Spleen (tissue), 7 donors: ENCODE data around the gene TMEM175.

Source experiments
- CTCF ChIP-seq, 11 experiments: fragments of 200-600 bp in 7 of 11; fragments of 450-650 bp in 4 of 11; sonication (generic) in 4 of 11; IDR thresholded peaks in 8 of 11; conservative IDR thresholded peaks in 3 of 11; 1 replicate in 7 of 11; 2 replicates in 4 of 11; pipeline versions ENCODE4 v1.4.0 to v1.8.0; 2016 to 2021; ENCODE audit warnings: antibody characterized with exemption in 11 of 11, inconsistent platforms in 4 of 11, mild to moderate bottlenecking in 1 of 11
- POLR2A ChIP-seq, 3 donors: fragments of 450-650 bp; IDR thresholded peaks; one replicate each; pipeline ENCODE4 v1.5.1; 2017; ENCODE audit warnings: antibody characterized with exemption in 3 of 3, mild to moderate bottlenecking in 1 of 3
- POLR2AphosphoS5 ChIP-seq, 3 donors: sonication (generic); formaldehyde crosslinking; IDR thresholded peaks; one replicate each; pipeline ENCODE4 v1.5.1; 2017; ENCODE audit warnings: antibody characterized with exemption in 3 of 3
- donor health status: DM: no; HTN: no; CAD: no; lungs with moderate emphysema.
- donor health status: DM: no; HTN: no; CAD: no.
- donor health status: DM: no; HTN: no; CAD: no.

GRCh38 chr4:912548-913279 lies 19.5 kb upstream of the TMEM175 start:
- TF ChIP-seq POLR2AphosphoS5 (IDR thresholded peaks at IDR 0.05) = no peak
- no peak for TF ChIP-seq CTCF (IDR thresholded peaks at IDR 0.05 in 8 of 11, conservative IDR thresholded peaks at IDR 0.05 in 3 of 11)
- no peak for TF ChIP-seq POLR2A (IDR thresholded peaks at IDR 0.05)
